PC-3 (cell line): ENCODE data around the gene TRPT1.

Experiments
- EZH2 ChIP-seq: fragments of 300-600 bp; sonication (generic); IDR thresholded peaks from one replicate; pipeline ENCODE4 v1.6.1; 2017; ENCODE audit warnings: antibody characterized with exemption, mild to moderate bottlenecking, low read length; ENCODE audit not compliant: unreplicated experiment
- EZH2phosphoT487 ChIP-seq: fragments of 300-600 bp; sonication (generic); IDR thresholded peaks from 2 replicates; pipeline ENCODE4 v1.6.1; 2018; ENCODE audit warnings: mild to moderate bottlenecking, antibody characterized with exemption, low read length, borderline replicate concordance
- TF ChIP-seq, protein P1 (sequence below): fragments of 300-600 bp; sonication (generic); conservative IDR thresholded peaks from 2 replicates; pipeline ENCODE4 v1.5.1; 2017; ENCODE audit warnings: antibody characterized with exemption, low read depth, mild to moderate bottlenecking, low read length

- TF ChIP-seq, protein P1, sequence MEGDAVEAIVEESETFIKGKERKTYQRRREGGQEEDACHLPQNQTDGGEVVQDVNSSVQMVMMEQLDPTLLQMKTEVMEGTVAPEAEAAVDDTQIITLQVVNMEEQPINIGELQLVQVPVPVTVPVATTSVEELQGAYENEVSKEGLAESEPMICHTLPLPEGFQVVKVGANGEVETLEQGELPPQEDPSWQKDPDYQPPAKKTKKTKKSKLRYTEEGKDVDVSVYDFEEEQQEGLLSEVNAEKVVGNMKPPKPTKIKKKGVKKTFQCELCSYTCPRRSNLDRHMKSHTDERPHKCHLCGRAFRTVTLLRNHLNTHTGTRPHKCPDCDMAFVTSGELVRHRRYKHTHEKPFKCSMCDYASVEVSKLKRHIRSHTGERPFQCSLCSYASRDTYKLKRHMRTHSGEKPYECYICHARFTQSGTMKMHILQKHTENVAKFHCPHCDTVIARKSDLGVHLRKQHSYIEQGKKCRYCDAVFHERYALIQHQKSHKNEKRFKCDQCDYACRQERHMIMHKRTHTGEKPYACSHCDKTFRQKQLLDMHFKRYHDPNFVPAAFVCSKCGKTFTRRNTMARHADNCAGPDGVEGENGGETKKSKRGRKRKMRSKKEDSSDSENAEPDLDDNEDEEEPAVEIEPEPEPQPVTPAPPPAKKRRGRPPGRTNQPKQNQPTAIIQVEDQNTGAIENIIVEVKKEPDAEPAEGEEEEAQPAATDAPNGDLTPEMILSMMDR, result no peak
- TF ChIP-seq EZH2 (no peak), EZH2phosphoT487 (no peak)
These were observed 23.1 kb upstream of the TRPT1 start for GRCh38 chr11:64249038-64249437.
